ENCODE data around the gene INPP5J. TPM values are rescaled to one million over a fixed set of nuclear protein-coding genes. Genes with fewer than 3 reads are reported as not detected.

Gene INPP5J
- total RNA-seq, 1 experiment from 2014 or later: 6.2 TPM

DNA sequence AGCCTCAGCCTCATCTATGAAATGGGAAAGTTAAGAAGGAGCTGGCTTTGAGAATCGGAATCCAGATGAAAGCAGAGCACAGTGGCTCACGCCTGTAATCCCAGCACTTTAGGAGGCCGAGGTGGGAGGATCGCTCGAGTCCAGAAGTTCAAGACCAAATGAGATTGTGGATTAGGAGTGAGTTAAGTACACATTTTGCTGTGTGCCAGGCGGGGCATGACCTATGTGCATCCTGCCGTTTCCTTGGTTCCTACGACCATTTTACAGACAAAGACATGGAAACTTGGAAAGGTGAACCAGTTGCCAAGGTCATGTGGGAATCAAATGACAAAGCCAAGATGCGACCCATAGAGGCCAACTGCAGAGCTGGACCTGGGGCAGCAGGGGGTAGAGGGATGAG, 13.4 kb downstream of the INPP5J start:
- H3K4me3 Mint-ChIP-seq: no peak overlapping the region
- CTCF ChIA-PET: interaction anchor here (1.3 kb wide), 1 partner anchor 12 kb away, joined by 3 read pairs; no protein-coding TSS in a partner anchor

GRCh38 chr22:31136711-31137110, 13.9 kb downstream of the INPP5J start:
- H3K4me3 Mint-ChIP-seq: no peak overlapping the region
- ChIA-PET POLR2A (no interaction called here), CTCF (interaction anchor here (1.3 kb wide), 1 partner anchor 12 kb away, joined by 3 read pairs; no protein-coding TSS in a partner anchor)
- peaks cover 22% of the 10 kb centered on the region for H3K4me1 Mint-ChIP-seq
- TF ChIP-seq IRF2 (CRISPR knock-in tag; IDR thresholded peaks at IDR 0.05; ENCODE audit: borderline replicate concordance, low read depth): no peak
- TF ChIP-seq TEAD1 (CRISPR knock-in tag; IDR thresholded peaks at IDR 0.05): no peak
- no peak for TF ChIP-seq E2F1 (CRISPR knock-in tag; IDR thresholded peaks at IDR 0.05)
- TF ChIP-seq FOXK1 (CRISPR knock-in tag; IDR thresholded peaks at IDR 0.05): no peak
- H3K36me3 Mint-ChIP-seq: peaks cover 23% of the 10 kb centered on the region
- DNase-seq (ENCODE audit: low spot score): no peak
- H3K27ac Mint-ChIP-seq: no peak overlapping the region
- ATAC-seq: no peak
- H3K9me3 Mint-ChIP-seq: no peaks in the 10 kb centered on the region
- no peaks in the 10 kb centered on the region for H3K27me3 Mint-ChIP-seq (ENCODE audit: low read depth)

More for the DNA sequence above, 13.4 kb downstream of the INPP5J start:
- H3K36me3 Mint-ChIP-seq: peaks cover 23% of the 10 kb centered on the region
- H3K27ac Mint-ChIP-seq: no peak overlapping the region
- TF ChIP-seq GTF2I (CRISPR knock-in tag; conservative IDR thresholded peaks at IDR 0.05) (no peak), GRHL2 (CRISPR knock-in tag; IDR thresholded peaks at IDR 0.05; ENCODE audit: insufficient replicate concordance, severe bottlenecking) (no peak), HMGA2 (CRISPR knock-in tag; IDR thresholded peaks at IDR 0.05) (no peak), FOXK1 (CRISPR knock-in tag; IDR thresholded peaks at IDR 0.05) (no peak), CBFB (CRISPR knock-in tag; IDR thresholded peaks at IDR 0.05; ENCODE audit: low read depth) (no peak), MYBL2 (CRISPR knock-in tag; IDR thresholded peaks at IDR 0.05) (no peak), IRF2 (CRISPR knock-in tag; IDR thresholded peaks at IDR 0.05; ENCODE audit: borderline replicate concordance, low read depth) (no peak), ZNF232 (CRISPR knock-in tag; IDR thresholded peaks at IDR 0.05) (no peak)
- TF ChIP-seq, protein P1, sequence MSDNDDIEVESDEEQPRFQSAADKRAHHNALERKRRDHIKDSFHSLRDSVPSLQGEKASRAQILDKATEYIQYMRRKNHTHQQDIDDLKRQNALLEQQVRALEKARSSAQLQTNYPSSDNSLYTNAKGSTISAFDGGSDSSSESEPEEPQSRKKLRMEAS (CRISPR knock-in tag; IDR thresholded peaks at IDR 0.05): no peak
- TF ChIP-seq, protein P2, sequence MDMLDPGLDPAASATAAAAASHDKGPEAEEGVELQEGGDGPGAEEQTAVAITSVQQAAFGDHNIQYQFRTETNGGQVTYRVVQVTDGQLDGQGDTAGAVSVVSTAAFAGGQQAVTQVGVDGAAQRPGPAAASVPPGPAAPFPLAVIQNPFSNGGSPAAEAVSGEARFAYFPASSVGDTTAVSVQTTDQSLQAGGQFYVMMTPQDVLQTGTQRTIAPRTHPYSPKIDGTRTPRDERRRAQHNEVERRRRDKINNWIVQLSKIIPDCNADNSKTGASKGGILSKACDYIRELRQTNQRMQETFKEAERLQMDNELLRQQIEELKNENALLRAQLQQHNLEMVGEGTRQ (CRISPR knock-in tag; IDR thresholded peaks at IDR 0.05): no peak
- H3K4me1 Mint-ChIP-seq: peaks cover 21% of the 10 kb centered on the region
- POLR2A ChIA-PET: no interaction called here
- no peaks in the 10 kb centered on the region for H3K27me3 Mint-ChIP-seq (ENCODE audit: low read depth)
- H3K9me3 Mint-ChIP-seq: no peaks in the 10 kb centered on the region
- no peak for DNase-seq (ENCODE audit: low spot score)
- ATAC-seq: no peak

GRCh38 chr22:31137721-31138120, 15.0 kb downstream of the INPP5J start:
- ChIA-PET POLR2A (no interaction called here), CTCF (interaction anchor here (1.1 to 7.3 kb wide), 3 partner anchors 29 to 56 kb away, joined by 3 to 73 read pairs (median 15); partner anchors contain the start of genes SELENOM and SMTN)
- Mint-ChIP-seq H3K4me1 (peaks cover 22% of the 10 kb centered on the region), H3K27ac (no peak overlapping the region), H3K36me3 (peaks cover 23% of the 10 kb centered on the region), H3K27me3 (ENCODE audit: low read depth) (no peaks in the 10 kb centered on the region; the same call in 1 of the 2 replicates), H3K4me3 (no peak overlapping the region), H3K9me3 (no peaks in the 10 kb centered on the region)
- no peak for TF ChIP-seq USF1 (CRISPR knock-in tag; IDR thresholded peaks at IDR 0.05)
- no peak for TF ChIP-seq STAT6 (CRISPR knock-in tag; conservative IDR thresholded peaks at IDR 0.05; ENCODE audit: low read depth)
- TF ChIP-seq NFATC4 (CRISPR knock-in tag; IDR thresholded peaks at IDR 0.05): no peak
- TF ChIP-seq NR2C2 (CRISPR knock-in tag; IDR thresholded peaks at IDR 0.05): no peak
- TF ChIP-seq SMAD4 (CRISPR knock-in tag; IDR thresholded peaks at IDR 0.05): no peak
- TF ChIP-seq JAZF1 (CRISPR knock-in tag; IDR thresholded peaks at IDR 0.05): no peak
- no peak for TF ChIP-seq GTF2I (CRISPR knock-in tag; conservative IDR thresholded peaks at IDR 0.05)
- TF ChIP-seq RELA (CRISPR knock-in tag; IDR thresholded peaks at IDR 0.05; ENCODE audit: borderline replicate concordance): no peak
- TF ChIP-seq SOX15 (CRISPR knock-in tag; IDR thresholded peaks at IDR 0.05): no peak
- TF ChIP-seq SP1 (CRISPR knock-in tag; conservative IDR thresholded peaks at IDR 0.05): no peak
- TF ChIP-seq TEAD4 (CRISPR knock-in tag; IDR thresholded peaks at IDR 0.05): no peak
- no peak for TF ChIP-seq KAT7 (CRISPR knock-in tag; IDR thresholded peaks at IDR 0.05; ENCODE audit: borderline replicate concordance)
- TF ChIP-seq IRF1 (CRISPR knock-in tag; IDR thresholded peaks at IDR 0.05): no peak
- TF ChIP-seq CDX4 (CRISPR knock-in tag; IDR thresholded peaks at IDR 0.05; ENCODE audit: borderline replicate concordance): no peak
- TF ChIP-seq ESRRA (CRISPR knock-in tag; IDR thresholded peaks at IDR 0.05; ENCODE audit: borderline replicate concordance): no peak
- ATAC-seq: no peak
- DNase-seq (ENCODE audit: low spot score): no peak

All from WTC11 (cell line).